GM12891 (cell line): ENCODE data around the gene SPDYE16.
"Not testable (repeated sequence)": the region's sequence is repeated elsewhere in the genome, so short reads cannot be mapped to it uniquely, and the experiment has no call there.

Experiments
- PAX5 ChIP-seq: IDR thresholded peaks from 2 replicates; pipeline ENCODE4 v1.6.1; 2011; ENCODE audit warnings: low read length, moderate library complexity, mild to moderate bottlenecking; ENCODE audit not compliant: insufficient read depth, severe bottlenecking
- POLR2A ChIP-seq: IDR thresholded peaks from 2 replicates; pipeline ENCODE4 v1.6.1; 2011; ENCODE audit warnings: low read depth, low read length, control low read depth
- POLR2AphosphoS5 ChIP-seq: IDR thresholded peaks from 2 replicates; pipeline ENCODE4 v1.6.1; 2011; ENCODE audit warnings: low read depth, low read length, control low read depth
- POU2F2 ChIP-seq: IDR thresholded peaks from 2 replicates; pipeline ENCODE4 v1.6.1; 2011; ENCODE audit warnings: low read depth, mild to moderate bottlenecking, control low read depth, low read length, moderate library complexity
- SPI1 ChIP-seq: IDR thresholded peaks from 2 replicates; pipeline ENCODE4 v1.6.1; 2011; ENCODE audit warnings: low read depth, low read length, control low read depth
- TAF1 ChIP-seq: IDR thresholded peaks from 2 replicates; pipeline ENCODE4 v1.6.1; 2011; ENCODE audit warnings: low read depth, low read length, control low read depth

DNA sequence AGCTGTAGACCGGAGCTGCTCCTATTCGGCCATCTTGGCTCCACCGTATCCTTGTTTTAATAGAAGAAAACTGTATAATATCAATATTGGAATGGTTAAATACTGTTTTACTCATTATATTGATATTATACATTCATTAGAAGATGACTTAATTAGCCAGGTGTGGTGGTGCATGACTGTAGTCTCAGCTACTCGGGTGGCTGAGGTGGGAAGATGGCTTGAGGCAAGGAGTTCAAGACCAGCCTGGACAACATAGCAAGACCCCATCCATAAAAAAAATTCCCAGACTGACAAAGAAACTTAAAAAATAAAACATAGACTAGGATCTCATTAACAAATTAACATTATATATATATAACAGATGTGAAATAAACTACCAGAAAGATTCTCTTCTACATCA lies 24.2 kb upstream of the SPDYE16 start:
- not testable (repeated sequence) for TF ChIP-seq POLR2AphosphoS5, TAF1, POLR2A, SPI1, PAX5, POU2F2
